ENCODE data around the gene TMEM44.

Gene TMEM44

GRCh38 chr3:194675081-194675640 lies 41.9 kb upstream of the TMEM44 start:
- no peak overlapping the region for H3K4me3 ChIP-seq (ENCODE audit: low read depth, low read length)
- no peak for TF ChIP-seq CTCF (IDR thresholded peaks at IDR 0.05; ENCODE audit: borderline replicate concordance, insufficient read depth, low read depth, low read length)

- no peak for TF ChIP-seq CTCF (IDR thresholded peaks at IDR 0.05; ENCODE audit: borderline replicate concordance, insufficient read depth, low read depth, low read length)
- H3K4me3 ChIP-seq (ENCODE audit: low read depth, low read length), result no peak overlapping the region
These were observed 40.5 kb upstream of the TMEM44 start for GRCh38 chr3:194673761-194674160.

GRCh38 chr3:194672876-194673275 lies 39.7 kb upstream of the TMEM44 start:
- H3K4me3 ChIP-seq (ENCODE audit: low read depth, low read length), result peak overlapping the region; percentile 66
- no peak for TF ChIP-seq CTCF (IDR thresholded peaks at IDR 0.05; ENCODE audit: borderline replicate concordance, insufficient read depth, low read depth, low read length)

DNA sequence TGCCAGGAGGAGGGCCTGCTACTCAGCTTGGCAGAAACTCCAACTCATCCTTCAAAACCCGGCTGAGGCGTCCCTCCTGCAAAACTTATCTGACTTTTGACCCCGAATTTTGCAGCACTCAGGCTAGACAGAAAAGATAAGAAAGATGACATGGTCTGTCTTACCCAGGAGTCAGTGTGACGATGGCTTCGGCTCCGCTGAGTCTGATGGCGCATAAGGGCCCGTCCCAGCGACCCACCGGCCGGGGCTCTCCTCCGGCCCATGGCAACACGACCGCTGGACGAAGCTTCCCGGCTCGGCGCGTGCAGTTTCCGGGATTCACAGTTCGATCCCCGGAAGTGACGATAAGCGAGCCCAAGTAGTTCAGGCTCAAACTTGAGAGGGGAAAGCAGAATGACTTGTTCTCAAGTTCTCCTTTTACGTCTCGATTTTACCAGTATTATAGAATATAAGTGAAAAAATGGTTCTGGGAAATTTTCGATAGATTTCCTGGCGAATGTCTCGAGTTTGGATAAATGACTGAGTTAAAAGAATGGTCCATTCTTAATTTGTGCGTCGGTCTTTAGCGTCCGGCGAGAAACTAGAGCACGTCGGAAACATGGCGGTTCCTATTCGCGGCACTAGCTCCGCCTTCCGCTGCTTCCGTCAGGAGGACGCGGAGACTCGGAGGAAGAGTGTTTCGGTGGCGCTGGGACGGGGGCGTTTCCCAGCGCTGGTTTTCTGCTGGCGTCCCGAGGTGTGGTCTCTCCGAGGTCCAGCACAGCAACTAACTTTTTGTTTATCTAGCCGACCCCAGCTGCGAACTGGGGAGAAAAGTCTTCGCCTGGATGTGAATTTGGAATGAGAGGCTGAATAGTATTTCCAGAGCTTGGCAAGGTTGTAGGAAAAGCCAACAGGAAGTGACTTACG lies 38.9 kb upstream of the TMEM44 start, which contains the start of gene LSG1:
TSS of gene LSG1 (minus strand) at position 292 of the 909 bp plus-strand sequence. CDS start at position 263, 29 bp downstream.
- no peak for TF ChIP-seq CTCF (IDR thresholded peaks at IDR 0.05; ENCODE audit: borderline replicate concordance, insufficient read depth, low read depth, low read length)
- peak within 1 kb of the TSS; percentile 76 for H3K4me3 ChIP-seq (ENCODE audit: low read depth, low read length)

DNA sequence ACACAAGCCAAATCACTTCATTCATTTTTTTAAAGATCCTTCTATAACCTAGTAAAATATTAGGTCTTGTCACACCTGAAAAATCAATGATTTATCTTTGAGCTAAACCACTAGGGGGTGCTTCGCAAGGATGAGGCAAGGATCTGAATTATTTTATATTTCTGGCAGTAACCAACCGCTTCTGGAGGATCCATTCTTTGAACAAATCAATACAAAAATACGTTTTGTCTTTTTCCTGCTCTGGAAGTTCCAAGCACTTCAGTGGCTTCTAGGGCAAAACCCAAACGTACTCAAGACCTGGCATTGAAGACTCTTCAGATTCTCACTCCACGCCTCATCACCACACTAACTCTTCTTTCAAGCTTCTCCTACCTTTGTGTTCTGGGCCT lies 38.3 kb upstream of the TMEM44 start:
- TF ChIP-seq CTCF (IDR thresholded peaks at IDR 0.05; ENCODE audit: borderline replicate concordance, insufficient read depth, low read depth, low read length), result peak; percentile 42; the same call in 1 of the 2 replicates
- peak overlapping the region; percentile 76 for H3K4me3 ChIP-seq (ENCODE audit: low read depth, low read length)

- no peak for TF ChIP-seq CTCF (IDR thresholded peaks at IDR 0.05; ENCODE audit: borderline replicate concordance, insufficient read depth, low read depth, low read length)
- H3K4me3 ChIP-seq (ENCODE audit: low read depth, low read length), result no peak overlapping the region
These were observed 34.1 kb upstream of the TMEM44 start for GRCh38 chr3:194667363-194667762.
